Stimulated activated CD4-positive, alpha-beta T cell treated with anti-CD3 and anti-CD28 coated beads, Interleukin-15, amount 100 ng/mL, for 48 hours (primary cell): ENCODE results near the gene ANKH.

Experiments
- DNase-seq, 2 donors: peaks; one replicate each; pipeline ENCODE4 v3.0.0-alpha.2; 2020; ENCODE audit warnings: low read depth in 2 of 2

The ANKH gene

GRCh38 chr5:14665101-14665822, 206.3 kb downstream of the ANKH start:
- no peak for DNase-seq

DNA sequence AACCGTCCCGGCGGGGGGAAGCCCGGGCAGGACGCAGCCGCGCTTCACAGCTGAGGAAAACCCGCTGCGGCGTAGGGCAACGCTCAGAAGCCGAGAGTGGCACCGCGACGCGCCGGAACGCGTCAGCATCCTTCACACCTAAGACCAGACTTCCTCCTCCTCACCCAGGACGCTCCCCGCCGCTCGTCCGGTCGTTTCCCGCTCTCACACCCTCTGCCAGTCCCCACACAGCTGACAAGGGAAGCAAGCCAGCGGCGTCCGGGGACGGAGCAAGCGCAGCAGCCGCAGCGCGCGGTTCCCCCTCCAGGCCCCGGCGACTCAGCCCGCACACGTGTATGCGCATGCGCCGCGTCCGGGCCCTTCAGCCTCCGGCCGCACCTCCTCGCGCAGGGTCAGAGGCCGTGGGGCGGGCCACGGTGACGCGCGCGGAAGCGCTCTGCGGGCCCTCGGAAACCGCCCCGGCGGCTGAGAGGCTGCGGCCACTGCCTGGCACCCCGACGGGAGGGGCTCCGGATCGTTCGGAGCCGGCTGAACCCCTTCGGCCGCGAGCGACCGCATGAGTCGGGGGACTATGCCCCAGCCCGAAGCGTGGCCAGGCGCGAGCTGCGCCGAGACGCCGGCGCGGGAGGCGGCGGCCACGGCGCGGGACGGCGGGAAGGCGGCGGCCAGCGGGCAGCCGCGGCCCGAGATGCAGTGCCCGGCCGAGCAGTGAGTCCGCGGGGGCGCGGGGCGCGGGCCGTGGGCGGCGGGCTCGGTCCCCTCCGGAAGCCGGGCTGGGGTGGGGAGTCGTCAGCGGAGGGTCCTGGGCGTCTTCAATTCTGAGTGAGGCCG, 207.1 kb downstream of the ANKH start, which contains the start of gene OTULIN:
OTULIN (plus strand) TSS at position 449 of the 831 bp plus-strand sequence; CDS start at position 557, 108 bp downstream.
- peak; percentile 79 to 80 for DNase-seq

DNA sequence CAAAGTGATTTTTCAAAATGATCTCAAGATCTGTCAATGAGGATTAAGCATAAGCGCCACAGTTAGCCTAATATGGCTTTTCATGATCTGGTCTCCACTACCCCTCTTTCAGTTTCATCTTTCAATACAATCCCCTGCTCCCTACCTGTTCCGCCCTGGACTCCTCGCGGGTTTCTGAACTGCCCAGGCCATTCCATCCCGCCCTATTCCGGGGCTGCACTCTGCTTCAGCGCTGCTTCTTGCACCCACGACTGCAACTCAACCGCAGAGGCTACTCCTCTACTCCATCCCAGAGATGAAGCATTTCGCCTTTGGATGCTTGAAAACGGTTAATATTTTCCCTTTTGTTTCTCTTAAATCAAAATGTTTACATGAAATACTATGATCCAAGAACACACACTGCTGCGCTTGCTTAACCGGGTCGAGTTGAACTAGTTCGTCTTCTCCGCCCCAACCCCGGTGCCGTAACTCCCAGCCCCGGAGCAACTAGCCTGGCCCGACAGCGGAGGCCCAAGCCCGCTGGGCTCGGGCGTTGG, 207.8 kb downstream of the ANKH start:
- DNase-seq, result no peak

DNA sequence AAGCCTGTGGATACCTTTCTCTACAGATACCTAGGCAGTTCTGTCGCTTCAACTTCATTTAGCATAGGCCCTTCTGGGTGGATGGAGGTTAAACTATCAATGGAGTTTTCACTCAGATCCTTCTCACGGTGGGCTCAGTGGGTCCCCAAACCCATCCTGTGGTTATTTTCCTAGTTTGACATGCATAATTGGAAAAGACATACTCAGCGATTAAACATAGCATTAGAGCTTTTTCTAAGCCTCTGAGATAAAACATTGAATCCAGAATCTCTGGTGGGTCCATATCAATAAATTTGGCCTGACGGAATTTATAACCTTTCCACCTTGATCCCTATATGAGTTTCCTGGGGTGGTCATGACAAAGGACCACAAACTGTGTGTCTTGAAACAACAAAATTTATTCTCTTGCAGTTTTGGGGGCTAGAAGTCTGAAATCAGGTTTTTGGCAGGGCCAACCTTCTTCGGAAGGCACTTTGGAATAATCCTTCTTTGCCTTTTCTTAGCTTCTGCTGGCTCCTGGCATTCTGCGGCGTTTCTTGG, 208.8 kb downstream of the ANKH start:
- no peak for DNase-seq

- DNase-seq, result no peak
These were observed 210.7 kb downstream of the ANKH start for GRCh38 chr5:14660833-14661232.

- DNase-seq, result no peak
These were observed 211.6 kb downstream of the ANKH start for GRCh38 chr5:14659821-14660607.

DNA sequence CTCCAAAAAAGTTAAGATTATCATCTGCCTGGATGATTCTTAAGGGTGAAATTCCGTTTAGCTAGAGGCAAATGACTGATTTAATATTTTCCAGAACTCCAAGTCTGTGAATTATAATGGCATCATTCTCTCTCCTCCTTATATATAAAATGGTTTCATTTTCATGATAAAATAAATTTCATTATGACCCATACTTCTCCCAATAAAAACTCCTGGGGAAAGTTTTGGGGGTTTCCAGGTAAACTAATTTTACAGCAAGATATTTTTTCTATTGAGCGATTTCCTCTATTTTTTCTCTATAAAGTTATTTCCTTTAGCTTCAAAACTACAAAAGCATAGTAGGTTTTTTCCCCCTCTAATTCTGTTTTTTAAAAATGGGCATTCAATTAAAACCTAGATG, 214.7 kb downstream of the ANKH start:
- DNase-seq, result no peak

DNA sequence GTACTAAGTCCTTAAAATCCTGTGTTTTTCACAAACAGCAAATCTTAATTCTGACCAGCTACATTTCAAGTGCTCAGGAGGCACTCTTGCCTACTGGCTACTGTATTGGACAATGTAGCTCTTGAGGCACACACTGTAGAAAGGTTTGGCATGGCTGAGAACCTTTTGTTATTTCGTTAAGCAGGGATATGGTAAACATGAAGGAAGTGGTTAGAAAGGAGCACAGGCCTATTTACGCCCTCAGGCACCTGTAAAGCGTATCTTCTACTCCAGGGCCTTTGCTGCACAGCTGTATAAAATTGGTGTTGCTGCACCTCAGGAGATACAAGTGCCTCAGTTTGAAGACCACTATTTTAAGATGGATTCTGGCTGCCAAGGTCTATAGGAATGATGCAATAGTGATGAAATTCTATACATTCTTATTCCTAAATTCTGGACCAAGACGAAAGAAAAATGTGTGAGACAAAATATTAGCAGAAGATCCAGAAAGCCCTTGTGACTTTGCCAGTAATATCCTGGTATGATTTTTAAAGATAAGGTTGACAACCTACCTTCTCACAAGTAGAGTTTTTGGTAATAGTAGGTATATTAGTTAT, 216.3 kb downstream of the ANKH start:
- no peak for DNase-seq
